Nephron (organoid): Measurements from ENCODE around the gene CENPP.

Experiments used
- H3K27ac Mint-ChIP-seq, 3 experiments: 2 replicates each; pipeline ENCODE4 v1.8.0; 2020; ENCODE audit warnings: mixed read lengths in 3 of 3, mild to moderate bottlenecking in 2 of 3, moderate library complexity in 1 of 3
- H3K27me3 Mint-ChIP-seq: 2 replicates; pipeline ENCODE4 v1.8.0; 2021; ENCODE audit warnings: low read depth, mild to moderate bottlenecking, moderate library complexity, mixed read lengths
- H3K36me3 Mint-ChIP-seq: 2 replicates; pipeline ENCODE4 v1.8.0; 2020; ENCODE audit warnings: low read depth, mixed read lengths
- H3K4me1 Mint-ChIP-seq: 2 replicates; pipeline ENCODE4 v1.8.0; 2020; ENCODE audit warnings: mixed read lengths
- H3K4me3 Mint-ChIP-seq, 3 experiments: 2 replicates each; pipeline ENCODE4 v1.8.0; 2020; ENCODE audit warnings: mild to moderate bottlenecking in 3 of 3, mixed read lengths in 3 of 3, moderate library complexity in 2 of 3
- H3K9me3 Mint-ChIP-seq: 2 replicates; pipeline ENCODE4 v1.8.0; 2020; ENCODE audit warnings: mixed read lengths
- CTCF ChIP-seq, 3 experiments: fragments of 200-600 bp; sonication (generic); IDR thresholded peaks; one replicate each; pipeline ENCODE4 v1.5.0; 2021; ENCODE audit warnings: antibody characterized with exemption in 3 of 3; ENCODE audit not compliant: unreplicated experiment in 3 of 3

The CENPP gene

GRCh38 chr9:92332577-92333281 is 7.0 kb downstream of the CENPP start:
- Mint-ChIP-seq H3K36me3 (no peaks in the 10 kb centered on the region), H3K4me1 (peaks cover 29% of the 10 kb centered on the region), H3K4me3 (peak overlapping the region in 2 of 3 experiments; percentile 45 to 49), H3K9me3 (no peaks in the 10 kb centered on the region), H3K27me3 (no peaks in the 10 kb centered on the region), H3K27ac (peak overlapping the region; percentile 94 to 96 (median 96))
- no peak for TF ChIP-seq CTCF (IDR thresholded peaks at IDR 0.05; ENCODE audit: unreplicated experiment in 3 of 3)

GRCh38 chr9:92333282-92333634 is 7.5 kb downstream of the CENPP start:
- peak overlapping the region; percentile 5 to 49 (median 45) for H3K4me3 Mint-ChIP-seq
- H3K4me1 Mint-ChIP-seq, result peaks cover 24% of the 10 kb centered on the region
- H3K27me3 Mint-ChIP-seq, result no peaks in the 10 kb centered on the region
- TF ChIP-seq CTCF (IDR thresholded peaks at IDR 0.05; ENCODE audit: unreplicated experiment in 3 of 3), result no peak
- H3K36me3 Mint-ChIP-seq, result no peaks in the 10 kb centered on the region
- no peaks in the 10 kb centered on the region for H3K9me3 Mint-ChIP-seq
- H3K27ac Mint-ChIP-seq, result peak overlapping the region; percentile 94 to 96 (median 96)

- H3K4me3 Mint-ChIP-seq, result no peak overlapping the region
- no peaks in the 10 kb centered on the region for H3K27me3 Mint-ChIP-seq
- H3K4me1 Mint-ChIP-seq, result peaks cover 9% of the 10 kb centered on the region
- no peaks in the 10 kb centered on the region for H3K9me3 Mint-ChIP-seq
- H3K27ac Mint-ChIP-seq, result peak overlapping the region; percentile 49 to 82 (median 49)
- H3K36me3 Mint-ChIP-seq, result peaks cover 24% of the 10 kb centered on the region
- TF ChIP-seq CTCF (IDR thresholded peaks at IDR 0.05; ENCODE audit: unreplicated experiment in 3 of 3), result no peak
Measured at GRCh38 chr9:92341578-92341977, 15.8 kb downstream of the CENPP start.

GRCh38 chr9:92342825-92343488 is 17.2 kb downstream of the CENPP start:
- H3K27me3 Mint-ChIP-seq, result no peaks in the 10 kb centered on the region
- H3K4me3 Mint-ChIP-seq, result no peak overlapping the region
- H3K36me3 Mint-ChIP-seq, result peaks cover 28% of the 10 kb centered on the region
- H3K9me3 Mint-ChIP-seq, result no peaks in the 10 kb centered on the region
- TF ChIP-seq CTCF (IDR thresholded peaks at IDR 0.05; ENCODE audit: unreplicated experiment in 3 of 3), result peak in 2 of 3 experiments; percentile 9 to 38
- H3K27ac Mint-ChIP-seq, result peak overlapping the region; percentile 49 to 82 (median 75)
- H3K4me1 Mint-ChIP-seq, result peaks cover 14% of the 10 kb centered on the region

GRCh38 chr9:92345582-92345981 is 19.8 kb downstream of the CENPP start:
- peaks cover 28% of the 10 kb centered on the region for H3K4me1 Mint-ChIP-seq
- H3K36me3 Mint-ChIP-seq, result peaks cover 27% of the 10 kb centered on the region
- TF ChIP-seq CTCF (IDR thresholded peaks at IDR 0.05; ENCODE audit: unreplicated experiment in 3 of 3), result no peak
- no peaks in the 10 kb centered on the region for H3K27me3 Mint-ChIP-seq
- H3K9me3 Mint-ChIP-seq, result peaks cover 4% of the 10 kb centered on the region
- H3K27ac Mint-ChIP-seq, result peak overlapping the region in 1 of 3 experiments; percentile 63
- H3K4me3 Mint-ChIP-seq, result no peak overlapping the region
